ENCODE data around the gene FGF9. TPM values are rescaled to one million over a fixed set of nuclear protein-coding genes. Genes with fewer than 3 reads are reported as not detected.
A peak's percentile ranks its signal among the peaks of the same experiment; 100 is the strongest.

The FGF9 gene
- total RNA-seq, 1 experiment from 2014 or later: not detected

- intact Hi-C loops (cut with micrococcal nuclease): loop anchor here (10.0 kb wide), 1 partner anchor 473 kb away; no protein-coding TSS in a partner anchor
- Histone ChIP-seq H3K27ac (ENCODE audit: low read length) (no peak overlapping the region), H3K4me2 (ENCODE audit: low read length) (no peak overlapping the region), H3K9me3 (ENCODE audit: low read length) (no peaks in the 10 kb centered on the region), H2AFZ (ENCODE audit: low read length) (no peak overlapping the region), H3K9ac (ENCODE audit: low read length) (no peak overlapping the region), H4K20me1 (ENCODE audit: low read length) (no peaks in the 10 kb centered on the region), H3K36me3 (ENCODE audit: low read depth, low read length) (no peaks in the 10 kb centered on the region), H3K27me3 (ENCODE audit: low read length) (peaks cover 11% of the 10 kb centered on the region), H3K4me1 (ENCODE audit: insufficient read depth, low read length) (peaks cover 8% of the 10 kb centered on the region), H3K79me2 (ENCODE audit: low read length) (no peaks in the 10 kb centered on the region), H3K9me2 (replicated peaks; ENCODE audit: low read length) (no peaks in the 10 kb centered on the region), H3K4me3 (ENCODE audit: low read length) (no peak overlapping the region), H3F3A (ENCODE audit: low read length, unreplicated experiment) (no peaks in the 10 kb centered on the region)
- BruUV-seq (replicated peaks): no TSS peak
- DNase-seq (no peak), ATAC-seq (no peak)
- ChIA-PET POLR2A (ENCODE audit: unreplicated experiment) (no interaction called here), CTCF (no interaction called here)
- no peak for TF ChIP-seq EZH2phosphoT487 (IDR thresholded peaks at IDR 0.05; ENCODE audit: borderline replicate concordance, low read length)
- TF ChIP-seq CTCF (conservative IDR thresholded peaks at IDR 0.05; ENCODE audit: low read depth, low read length): no peak
- TF ChIP-seq EZH2 (IDR thresholded peaks at IDR 0.05; ENCODE audit: low read length, unreplicated experiment): no peak
These were observed 38.7 kb upstream of the FGF9 start for GRCh38 chr13:21632196-21632595.

- Histone ChIP-seq H2AFZ (ENCODE audit: low read length) (no peak overlapping the region), H3K79me2 (ENCODE audit: low read length) (no peaks in the 10 kb centered on the region), H3K36me3 (ENCODE audit: low read depth, low read length) (no peaks in the 10 kb centered on the region), H3K9me2 (replicated peaks; ENCODE audit: low read length) (no peaks in the 10 kb centered on the region), H3K4me3 (ENCODE audit: low read length) (no peak overlapping the region), H3K4me1 (ENCODE audit: insufficient read depth, low read length) (peaks cover 22% of the 10 kb centered on the region), H3F3A (ENCODE audit: low read length, unreplicated experiment) (no peaks in the 10 kb centered on the region), H3K27me3 (ENCODE audit: low read length) (0 out of 2 replicates have a peak, but pooled peaks cover 6% of the 10 kb centered on the region), H3K9me3 (ENCODE audit: low read length) (no peaks in the 10 kb centered on the region), H4K20me1 (ENCODE audit: low read length) (no peaks in the 10 kb centered on the region), H3K27ac (ENCODE audit: low read length) (no peak overlapping the region), H3K9ac (ENCODE audit: low read length) (no peak overlapping the region), H3K4me2 (ENCODE audit: low read length) (peak overlapping the region; percentile 35)
- BruUV-seq (replicated peaks): no TSS peak
- ATAC-seq: no peak
- TF ChIP-seq EZH2 (IDR thresholded peaks at IDR 0.05; ENCODE audit: low read length, unreplicated experiment): no peak
- intact Hi-C loops (cut with micrococcal nuclease): loop anchor here (2.0 to 10.0 kb wide), 4 partner anchors 34 to 1686 kb away; partner anchors contain the start of gene FGF9
- ChIA-PET POLR2A (ENCODE audit: unreplicated experiment) (no interaction called here), CTCF (interaction anchor here (1.1 to 1.9 kb wide), 2 partner anchors 128 to 339 kb away, joined by 3 to 11 read pairs; no protein-coding TSS in a partner anchor)
- DNase-seq: no peak
These were observed 34.2 kb upstream of the FGF9 start for GRCh38 chr13:21636656-21637055.

- CTCF ChIA-PET: interaction anchor here (0.5 to 1.9 kb wide), 7 partner anchors 13 to 1169 kb away, joined by 3 to 11 read pairs (median 3); no protein-coding TSS in a partner anchor
- H3K9ac ChIP-seq (ENCODE audit: low read length): no peak overlapping the region
These were observed 33.6 kb upstream of the FGF9 start for GRCh38 chr13:21637296-21637695.

More at GRCh38 chr13:21637296-21637695, 33.6 kb upstream of the FGF9 start:
- Histone ChIP-seq H3F3A (ENCODE audit: low read length, unreplicated experiment) (no peaks in the 10 kb centered on the region), H3K9me3 (ENCODE audit: low read length) (no peaks in the 10 kb centered on the region), H3K4me2 (ENCODE audit: low read length) (peak overlapping the region; percentile 82), H3K27ac (ENCODE audit: low read length) (peak overlapping the region; percentile 62), H3K9me2 (replicated peaks; ENCODE audit: low read length) (no peaks in the 10 kb centered on the region), H3K4me3 (ENCODE audit: low read length) (peak overlapping the region; percentile 41; the same call in 1 of the 2 replicates), H3K4me1 (ENCODE audit: insufficient read depth, low read length) (peaks cover 22% of the 10 kb centered on the region), H4K20me1 (ENCODE audit: low read length) (no peaks in the 10 kb centered on the region), H3K27me3 (ENCODE audit: low read length) (0 out of 2 replicates have a peak, but pooled peaks cover 6% of the 10 kb centered on the region), H2AFZ (ENCODE audit: low read length) (peak overlapping the region; percentile 40), H3K79me2 (ENCODE audit: low read length) (no peaks in the 10 kb centered on the region), H3K36me3 (ENCODE audit: low read depth, low read length) (no peaks in the 10 kb centered on the region)
- POLR2A ChIA-PET (ENCODE audit: unreplicated experiment): no interaction called here
- TF ChIP-seq EZH2 (IDR thresholded peaks at IDR 0.05; ENCODE audit: low read length, unreplicated experiment): no peak
- TF ChIP-seq EZH2phosphoT487 (IDR thresholded peaks at IDR 0.05; ENCODE audit: borderline replicate concordance, low read length): no peak
- no peak for TF ChIP-seq CTCF (conservative IDR thresholded peaks at IDR 0.05; ENCODE audit: low read depth, low read length)
- DNase-seq (peak; percentile 96), ATAC-seq (peak; percentile 100)
- intact Hi-C loops (cut with micrococcal nuclease): loop anchor here (2.0 to 10.0 kb wide), 4 partner anchors 34 to 1685 kb away; partner anchors contain the start of gene FGF9
- no TSS peak for BruUV-seq (replicated peaks)
